NT2/D1 (cell line): ENCODE data around the gene TNFSF13B.

Experiments used
- SUZ12 ChIP-seq: IDR thresholded peaks from 2 replicates; pipeline ENCODE4 v1.6.1; 2011; ENCODE audit not compliant: insufficient read length, insufficient read depth; ENCODE audit errors: extremely low read depth
- ZNF274 ChIP-seq: IDR thresholded peaks from 2 replicates; pipeline ENCODE4 v1.6.1; 2011; ENCODE audit warnings: mild to moderate bottlenecking, low read depth, low read length

GRCh38 chr13:108263621-108264355, 5.7 kb upstream of the TNFSF13B start:
- TF ChIP-seq SUZ12 (no peak), ZNF274 (no peak)
